Measurements from ENCODE around the gene TMEM35B.

TMEM35B gene

GRCh38 chr1:34984793-34985608, at the start of gene TMEM35B:
TMEM35B (minus strand) TSS chr1:34985347; CDS start chr1:34985305, 42 bp downstream.
- peaks cover 5% of the 10 kb centered on the region for H3K36me3 ChIP-seq (ENCODE audit: insufficient read depth, low read length)
- peak within 1 kb of the TSS; percentile 84 to 88 for H3K4me3 ChIP-seq (ENCODE audit: low read depth in 1 of 2, low read length in 2 of 2)
- no peaks in the 10 kb centered on the region for H3K27me3 ChIP-seq (ENCODE audit: control insufficient read depth in 1 of 2, insufficient read depth in 2 of 2, low read length in 2 of 2)

GRCh38 chr1:35033346-35033745, 48.2 kb upstream of the TMEM35B start:
- Histone ChIP-seq H3K9me3 (ENCODE audit: low read length) (no peaks in the 10 kb centered on the region), H3K27ac (ENCODE audit: low read depth, low read length) (no peak overlapping the region), H3K27me3 (ENCODE audit: control insufficient read depth in 1 of 2, insufficient read depth in 2 of 2, low read length in 2 of 2) (no peaks in the 10 kb centered on the region), H3K4me1 (ENCODE audit: insufficient read depth, low read length) (peaks cover 14% of the 10 kb centered on the region), H3K9ac (ENCODE audit: low read length) (no peak overlapping the region), H3K36me3 (ENCODE audit: insufficient read depth, low read length) (no peaks in the 10 kb centered on the region), H3K4me3 (ENCODE audit: low read depth in 1 of 2, low read length in 2 of 2) (no peak overlapping the region)

More at GRCh38 chr1:34984793-34985608, at the start of gene TMEM35B:
- Histone ChIP-seq H3K9ac (ENCODE audit: low read length) (peak within 1 kb of the TSS; percentile 81), H3K27ac (ENCODE audit: low read depth, low read length) (peak within 1 kb of the TSS; percentile 93), H3K9me3 (ENCODE audit: low read length) (no peaks in the 10 kb centered on the region), H3K4me1 (ENCODE audit: insufficient read depth, low read length) (peaks cover 20% of the 10 kb centered on the region)

GRCh38 chr1:35032384-35032739, 47.2 kb upstream of the TMEM35B start:
- no peak overlapping the region for H3K27ac ChIP-seq (ENCODE audit: low read depth, low read length)
- peaks cover 14% of the 10 kb centered on the region for H3K4me1 ChIP-seq (ENCODE audit: insufficient read depth, low read length)
- H3K9ac ChIP-seq (ENCODE audit: low read length) = no peak overlapping the region
- no peaks in the 10 kb centered on the region for H3K27me3 ChIP-seq (ENCODE audit: control insufficient read depth in 1 of 2, insufficient read depth in 2 of 2, low read length in 2 of 2)
- H3K36me3 ChIP-seq (ENCODE audit: insufficient read depth, low read length) = no peaks in the 10 kb centered on the region
- H3K9me3 ChIP-seq (ENCODE audit: low read length) = no peaks in the 10 kb centered on the region
- peak overlapping the region; percentile 39 to 79 for H3K4me3 ChIP-seq (ENCODE audit: low read depth in 1 of 2, low read length in 2 of 2)

GRCh38 chr1:35030756-35031446, 45.8 kb upstream of the TMEM35B start:
- H3K36me3 ChIP-seq (ENCODE audit: insufficient read depth, low read length) = no peaks in the 10 kb centered on the region
- no peaks in the 10 kb centered on the region for H3K9me3 ChIP-seq (ENCODE audit: low read length)
- H3K4me1 ChIP-seq (ENCODE audit: insufficient read depth, low read length) = peaks cover 14% of the 10 kb centered on the region
- H3K27me3 ChIP-seq (ENCODE audit: control insufficient read depth in 1 of 2, insufficient read depth in 2 of 2, low read length in 2 of 2) = no peaks in the 10 kb centered on the region
- H3K9ac ChIP-seq (ENCODE audit: low read length) = peak overlapping the region; percentile 97
- H3K4me3 ChIP-seq (ENCODE audit: low read depth in 1 of 2, low read length in 2 of 2) = peak overlapping the region; percentile 64 to 79
- peak overlapping the region; percentile 91 for H3K27ac ChIP-seq (ENCODE audit: low read depth, low read length)

- Histone ChIP-seq H3K4me1 (ENCODE audit: insufficient read depth, low read length) (peaks cover 14% of the 10 kb centered on the region), H3K27ac (ENCODE audit: low read depth, low read length) (no peak overlapping the region), H3K9me3 (ENCODE audit: low read length) (no peaks in the 10 kb centered on the region), H3K9ac (ENCODE audit: low read length) (peak overlapping the region; percentile 97), H3K4me3 (ENCODE audit: low read depth in 1 of 2, low read length in 2 of 2) (peak overlapping the region in 1 of 2 donors; percentile 79), H3K27me3 (ENCODE audit: control insufficient read depth in 1 of 2, insufficient read depth in 2 of 2, low read length in 2 of 2) (no peaks in the 10 kb centered on the region), H3K36me3 (ENCODE audit: insufficient read depth, low read length) (no peaks in the 10 kb centered on the region)
Observed at GRCh38 chr1:35030338-35030737, 45.2 kb upstream of the TMEM35B start.

GRCh38 chr1:35029761-35030160, 44.6 kb upstream of the TMEM35B start:
- Histone ChIP-seq H3K9me3 (ENCODE audit: low read length) (no peaks in the 10 kb centered on the region), H3K9ac (ENCODE audit: low read length) (no peak overlapping the region), H3K36me3 (ENCODE audit: insufficient read depth, low read length) (no peaks in the 10 kb centered on the region), H3K4me1 (ENCODE audit: insufficient read depth, low read length) (peaks cover 14% of the 10 kb centered on the region), H3K4me3 (ENCODE audit: low read depth in 1 of 2, low read length in 2 of 2) (peak overlapping the region in 1 of 2 donors; percentile 79), H3K27ac (ENCODE audit: low read depth, low read length) (no peak overlapping the region), H3K27me3 (ENCODE audit: control insufficient read depth in 1 of 2, insufficient read depth in 2 of 2, low read length in 2 of 2) (no peaks in the 10 kb centered on the region)

- no peaks in the 10 kb centered on the region for H3K4me1 ChIP-seq (ENCODE audit: insufficient read depth, low read length)
- H3K4me3 ChIP-seq (ENCODE audit: low read depth in 1 of 2, low read length in 2 of 2) = no peak overlapping the region
- H3K27ac ChIP-seq (ENCODE audit: low read depth, low read length) = no peak overlapping the region
- H3K9ac ChIP-seq (ENCODE audit: low read length) = no peak overlapping the region
- peaks cover 18% of the 10 kb centered on the region for H3K36me3 ChIP-seq (ENCODE audit: insufficient read depth, low read length)
- H3K9me3 ChIP-seq (ENCODE audit: low read length) = no peaks in the 10 kb centered on the region
- H3K27me3 ChIP-seq (ENCODE audit: control insufficient read depth in 1 of 2, insufficient read depth in 2 of 2, low read length in 2 of 2) = no peaks in the 10 kb centered on the region
Observed at GRCh38 chr1:35016406-35016805, 31.3 kb upstream of the TMEM35B start.

- H3K36me3 ChIP-seq (ENCODE audit: insufficient read depth, low read length) = peaks cover 37% of the 10 kb centered on the region
Observed at GRCh38 chr1:35014486-35014885, 29.3 kb upstream of the TMEM35B start.

GRCh38 chr1:35005711-35006110, 20.6 kb upstream of the TMEM35B start:
- Histone ChIP-seq H3K27me3 (ENCODE audit: control insufficient read depth in 1 of 2, insufficient read depth in 2 of 2, low read length in 2 of 2) (no peaks in the 10 kb centered on the region), H3K4me1 (ENCODE audit: insufficient read depth, low read length) (no peaks in the 10 kb centered on the region), H3K36me3 (ENCODE audit: insufficient read depth, low read length) (peaks cover 69% of the 10 kb centered on the region), H3K4me3 (ENCODE audit: low read depth in 1 of 2, low read length in 2 of 2) (no peak overlapping the region), H3K9ac (ENCODE audit: low read length) (no peak overlapping the region), H3K27ac (ENCODE audit: low read depth, low read length) (no peak overlapping the region), H3K9me3 (ENCODE audit: low read length) (no peaks in the 10 kb centered on the region)

More at GRCh38 chr1:35014486-35014885, 29.3 kb upstream of the TMEM35B start:
- H3K9ac ChIP-seq (ENCODE audit: low read length) = no peak overlapping the region
- no peaks in the 10 kb centered on the region for H3K4me1 ChIP-seq (ENCODE audit: insufficient read depth, low read length)
- no peaks in the 10 kb centered on the region for H3K27me3 ChIP-seq (ENCODE audit: control insufficient read depth in 1 of 2, insufficient read depth in 2 of 2, low read length in 2 of 2)
- H3K27ac ChIP-seq (ENCODE audit: low read depth, low read length) = no peak overlapping the region
- H3K4me3 ChIP-seq (ENCODE audit: low read depth in 1 of 2, low read length in 2 of 2) = no peak overlapping the region
- no peaks in the 10 kb centered on the region for H3K9me3 ChIP-seq (ENCODE audit: low read length)

- Histone ChIP-seq H3K4me1 (ENCODE audit: insufficient read depth, low read length) (no peaks in the 10 kb centered on the region), H3K9ac (ENCODE audit: low read length) (no peak overlapping the region), H3K9me3 (ENCODE audit: low read length) (no peaks in the 10 kb centered on the region), H3K27ac (ENCODE audit: low read depth, low read length) (no peak overlapping the region), H3K4me3 (ENCODE audit: low read depth in 1 of 2, low read length in 2 of 2) (no peak overlapping the region), H3K36me3 (ENCODE audit: insufficient read depth, low read length) (peaks cover 38% of the 10 kb centered on the region), H3K27me3 (ENCODE audit: control insufficient read depth in 1 of 2, insufficient read depth in 2 of 2, low read length in 2 of 2) (no peaks in the 10 kb centered on the region)
Observed at GRCh38 chr1:35001743-35002142, 16.6 kb upstream of the TMEM35B start.

- Histone ChIP-seq H3K36me3 (ENCODE audit: insufficient read depth, low read length) (peaks cover 8% of the 10 kb centered on the region), H3K27ac (ENCODE audit: low read depth, low read length) (no peak overlapping the region), H3K9me3 (ENCODE audit: low read length) (no peaks in the 10 kb centered on the region)
Observed at GRCh38 chr1:34994878-34995277, 9.7 kb upstream of the TMEM35B start.

More at GRCh38 chr1:34994878-34995277, 9.7 kb upstream of the TMEM35B start:
- H3K4me1 ChIP-seq (ENCODE audit: insufficient read depth, low read length) = no peaks in the 10 kb centered on the region
- H3K27me3 ChIP-seq (ENCODE audit: control insufficient read depth in 1 of 2, insufficient read depth in 2 of 2, low read length in 2 of 2) = no peaks in the 10 kb centered on the region
- no peak overlapping the region for H3K4me3 ChIP-seq (ENCODE audit: low read depth in 1 of 2, low read length in 2 of 2)
- H3K9ac ChIP-seq (ENCODE audit: low read length) = no peak overlapping the region
